ENCODE measurements around the gene FTSJ1.

- TF ChIP-seq CTCF (conservative IDR thresholded peaks at IDR 0.05; ENCODE audit: low read length) (no peak), EZH2phosphoT487 (IDR thresholded peaks at IDR 0.05; ENCODE audit: borderline replicate concordance) (no peak)
These were observed 57.2 kb downstream of the FTSJ1 start for GRCh38 chrX:48533165-48533564.
